BE2C (cell line): ENCODE results near the gene TGFBR1.

Experiments
- DNase-seq: peaks from one replicate; pipeline ENCODE4 v3.0.0-alpha.2; 2020
- H3K27me3 ChIP-seq: fragments of 250-450 bp; sonication (Bioruptor Pico); 2 replicates; pipeline ENCODE4 v1.5.1; 2020; ENCODE audit warnings: mild to moderate bottlenecking
- H3K36me3 ChIP-seq: fragments of 250-450 bp; sonication (Bioruptor Pico); 2 replicates; pipeline ENCODE4 v1.5.1; 2020; ENCODE audit warnings: mild to moderate bottlenecking
- H3K4me1 ChIP-seq: fragments of 250-450 bp; sonication (Bioruptor Pico); 2 replicates; pipeline ENCODE4 v1.5.1; 2020
- H3K4me3 ChIP-seq: 2 replicates; pipeline ENCODE4 v1.5.1; 2011; ENCODE audit warnings: low read depth, low read length
- H3K9me3 ChIP-seq: fragments of 250-450 bp; sonication (Bioruptor Pico); 2 replicates; pipeline ENCODE4 v1.5.1; 2020
- TF ChIP-seq, protein P1 (sequence below): IDR thresholded peaks from 2 replicates; pipeline ENCODE4 v1.5.1; 2012; ENCODE audit warnings: mild to moderate bottlenecking, low read depth, low read length

Gene TGFBR1

DNA sequence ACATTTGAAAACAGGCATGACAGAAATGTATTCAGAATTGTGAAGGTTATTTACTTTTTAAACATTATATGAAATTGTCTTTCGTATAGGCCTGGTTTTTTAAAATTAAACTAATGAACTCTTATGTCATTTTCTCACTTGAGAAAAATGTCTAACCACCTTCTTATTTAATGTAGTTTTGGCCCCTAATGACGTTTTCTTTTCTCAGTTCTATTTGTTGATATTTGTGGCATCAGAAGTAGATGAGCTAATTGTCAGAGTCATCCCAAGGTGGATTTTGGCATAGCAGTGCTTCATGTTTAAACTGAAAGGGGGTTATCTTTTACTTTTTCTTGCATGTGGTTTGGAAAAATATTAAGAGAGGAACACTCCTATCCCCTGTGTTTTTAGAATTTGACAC is 28.2 kb downstream of the TGFBR1 start:
- TF ChIP-seq, protein P1, sequence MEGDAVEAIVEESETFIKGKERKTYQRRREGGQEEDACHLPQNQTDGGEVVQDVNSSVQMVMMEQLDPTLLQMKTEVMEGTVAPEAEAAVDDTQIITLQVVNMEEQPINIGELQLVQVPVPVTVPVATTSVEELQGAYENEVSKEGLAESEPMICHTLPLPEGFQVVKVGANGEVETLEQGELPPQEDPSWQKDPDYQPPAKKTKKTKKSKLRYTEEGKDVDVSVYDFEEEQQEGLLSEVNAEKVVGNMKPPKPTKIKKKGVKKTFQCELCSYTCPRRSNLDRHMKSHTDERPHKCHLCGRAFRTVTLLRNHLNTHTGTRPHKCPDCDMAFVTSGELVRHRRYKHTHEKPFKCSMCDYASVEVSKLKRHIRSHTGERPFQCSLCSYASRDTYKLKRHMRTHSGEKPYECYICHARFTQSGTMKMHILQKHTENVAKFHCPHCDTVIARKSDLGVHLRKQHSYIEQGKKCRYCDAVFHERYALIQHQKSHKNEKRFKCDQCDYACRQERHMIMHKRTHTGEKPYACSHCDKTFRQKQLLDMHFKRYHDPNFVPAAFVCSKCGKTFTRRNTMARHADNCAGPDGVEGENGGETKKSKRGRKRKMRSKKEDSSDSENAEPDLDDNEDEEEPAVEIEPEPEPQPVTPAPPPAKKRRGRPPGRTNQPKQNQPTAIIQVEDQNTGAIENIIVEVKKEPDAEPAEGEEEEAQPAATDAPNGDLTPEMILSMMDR: no peak
- no peak for DNase-seq
- no peaks in the 10 kb centered on the region for H3K4me1 ChIP-seq
- H3K9me3 ChIP-seq: no peaks in the 10 kb centered on the region
- H3K27me3 ChIP-seq: no peaks in the 10 kb centered on the region
- no peaks in the 10 kb centered on the region for H3K36me3 ChIP-seq
- H3K4me3 ChIP-seq: no peak overlapping the region

DNA sequence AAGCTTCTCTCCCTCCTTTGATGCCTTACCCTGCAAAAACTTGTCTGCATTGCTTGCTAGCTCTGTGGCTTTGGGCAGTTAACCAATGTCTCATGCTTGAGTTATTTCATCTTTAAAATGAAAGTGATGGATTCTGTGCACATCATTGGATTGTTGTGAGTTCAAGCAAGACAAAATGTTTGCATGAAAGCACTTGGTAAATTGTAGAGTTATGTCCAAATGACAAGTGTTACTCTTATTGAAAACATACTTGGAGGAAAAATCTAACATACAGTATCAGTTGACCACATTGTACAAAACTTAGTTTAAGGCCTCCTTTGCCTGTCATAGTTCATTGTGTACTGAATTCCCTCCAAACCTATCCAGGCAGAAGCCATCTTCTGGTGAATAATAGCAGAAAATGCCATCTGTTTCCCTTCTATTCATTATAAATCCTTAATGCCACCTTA is 30.0 kb downstream of the TGFBR1 start:
- Histone ChIP-seq H3K4me3 (no peak overlapping the region), H3K9me3 (no peaks in the 10 kb centered on the region), H3K4me1 (no peaks in the 10 kb centered on the region), H3K27me3 (no peaks in the 10 kb centered on the region), H3K36me3 (no peaks in the 10 kb centered on the region)
- DNase-seq: no peak
- TF ChIP-seq, protein P1: no peak

DNA sequence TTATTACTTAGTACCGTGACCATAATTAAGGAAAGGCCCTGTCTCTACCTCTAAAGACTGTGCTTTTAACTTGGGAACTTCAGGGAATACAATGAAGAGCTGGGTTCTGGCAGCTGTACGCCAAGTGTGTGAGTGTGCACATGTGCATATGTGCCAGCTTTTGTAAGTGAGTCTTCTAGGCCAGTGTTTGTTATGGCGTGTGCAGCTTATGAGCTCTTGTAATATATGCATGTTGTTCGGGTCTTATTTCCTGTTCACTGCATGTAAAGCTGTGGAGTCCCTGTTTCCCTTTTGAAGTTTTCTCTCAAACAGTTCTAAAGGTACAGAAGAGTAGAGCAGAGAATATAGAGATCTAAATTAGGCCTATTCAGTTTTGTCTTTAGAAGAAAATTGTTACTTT is 30.5 kb downstream of the TGFBR1 start:
- TF ChIP-seq, protein P1: no peak
- no peak overlapping the region for H3K4me3 ChIP-seq
- H3K27me3 ChIP-seq: no peaks in the 10 kb centered on the region
- H3K36me3 ChIP-seq: no peaks in the 10 kb centered on the region
- no peak for DNase-seq
- no peaks in the 10 kb centered on the region for H3K9me3 ChIP-seq
- no peaks in the 10 kb centered on the region for H3K4me1 ChIP-seq

DNA sequence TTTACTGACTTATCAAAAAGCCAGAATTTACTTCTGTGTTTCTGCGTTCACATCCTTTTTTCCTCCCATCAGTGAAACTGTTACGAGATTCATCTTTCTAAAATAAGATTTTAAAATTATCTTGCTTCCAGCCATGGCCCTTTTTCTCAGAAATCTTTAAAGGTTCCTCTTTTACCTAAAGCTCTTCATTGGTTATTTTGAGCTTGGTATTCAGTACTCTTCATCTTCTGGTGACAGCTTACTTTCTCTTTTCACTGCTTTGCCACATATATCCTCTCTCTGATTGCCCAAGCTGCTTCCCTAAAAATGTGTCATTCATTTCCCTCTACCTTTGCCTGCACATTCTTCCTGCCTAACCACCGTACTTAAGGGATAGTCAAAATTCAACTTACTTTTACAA is 32.3 kb downstream of the TGFBR1 start:
- Histone ChIP-seq H3K4me1 (no peaks in the 10 kb centered on the region), H3K4me3 (no peak overlapping the region), H3K36me3 (no peaks in the 10 kb centered on the region), H3K27me3 (no peaks in the 10 kb centered on the region), H3K9me3 (no peaks in the 10 kb centered on the region)
- no peak for DNase-seq
- TF ChIP-seq, protein P1: no peak

DNA sequence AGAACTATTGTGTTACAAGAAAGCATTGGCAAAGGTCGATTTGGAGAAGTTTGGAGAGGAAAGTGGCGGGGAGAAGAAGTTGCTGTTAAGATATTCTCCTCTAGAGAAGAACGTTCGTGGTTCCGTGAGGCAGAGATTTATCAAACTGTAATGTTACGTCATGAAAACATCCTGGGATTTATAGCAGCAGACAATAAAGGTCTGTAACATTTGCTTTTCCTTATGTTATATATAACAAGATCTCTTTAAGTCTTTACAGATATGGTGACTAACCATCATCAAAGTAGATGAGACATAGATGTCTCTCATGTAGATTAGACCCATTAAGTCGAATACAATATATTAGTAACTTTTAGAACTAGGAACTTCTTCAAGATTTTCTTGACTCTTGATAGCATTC is 33.0 kb downstream of the TGFBR1 start:
- Histone ChIP-seq H3K9me3 (no peaks in the 10 kb centered on the region), H3K4me1 (no peaks in the 10 kb centered on the region), H3K36me3 (no peaks in the 10 kb centered on the region), H3K4me3 (no peak overlapping the region), H3K27me3 (no peaks in the 10 kb centered on the region)
- DNase-seq: no peak
- TF ChIP-seq, protein P1: no peak

DNA sequence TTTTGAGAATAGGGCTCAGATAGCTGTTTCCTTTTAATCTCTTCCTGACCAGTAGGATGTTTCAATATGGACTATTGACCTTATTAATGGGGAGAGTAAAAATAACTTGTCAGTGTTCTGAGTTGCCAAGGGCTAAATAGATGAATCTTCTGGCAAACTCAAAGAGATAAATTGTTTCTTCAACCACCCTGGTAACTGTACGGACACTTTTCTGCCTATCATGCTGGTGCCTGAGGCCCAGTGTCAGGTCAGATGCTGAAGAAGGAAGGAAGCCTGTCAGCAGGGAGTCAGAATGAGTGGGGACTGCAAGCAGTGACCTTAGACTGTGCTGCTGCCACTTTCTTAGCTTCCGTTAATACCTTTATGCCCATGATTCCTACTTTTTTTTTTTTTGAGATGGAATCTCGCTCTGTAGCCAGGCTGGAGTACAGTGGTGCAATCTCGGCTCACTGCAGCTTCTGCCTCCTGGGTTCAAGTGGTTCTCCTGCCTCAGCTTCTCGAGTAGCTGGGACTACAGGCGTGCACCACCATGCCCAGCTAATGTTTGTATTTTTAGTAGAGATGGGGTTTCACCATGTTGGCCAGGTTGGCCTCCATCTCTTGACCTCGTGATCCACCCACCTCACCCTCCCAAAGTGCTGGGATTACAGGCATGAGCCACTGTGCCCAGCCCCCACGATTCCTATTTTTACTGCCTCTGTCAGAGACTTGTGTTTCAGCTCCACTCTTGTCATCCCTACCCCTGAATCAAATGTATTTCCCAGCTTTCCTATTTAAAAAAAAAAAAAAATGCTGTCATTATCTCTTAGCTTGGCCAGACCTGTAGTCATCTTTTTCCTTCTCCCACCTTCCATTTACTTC is 33.7 kb downstream of the TGFBR1 start:
- DNase-seq: no peak
- Histone ChIP-seq H3K9me3 (no peaks in the 10 kb centered on the region), H3K27me3 (no peaks in the 10 kb centered on the region), H3K4me1 (no peaks in the 10 kb centered on the region), H3K4me3 (no peak overlapping the region), H3K36me3 (no peaks in the 10 kb centered on the region)
- TF ChIP-seq, protein P1: no peak
